ENCODE results near the gene EFCAB7. TPM values are rescaled to one million over a fixed set of nuclear protein-coding genes. Genes with fewer than 3 reads are reported as not detected.

EFCAB7 gene
- total and polyA plus RNA-seq, 2 of the 8 experiments (the other 6 are each of a cell fraction or from before 2014, with no cell fraction given), result 1.1 to 3.1 TPM

- TF ChIP-seq SIX5 (IDR thresholded peaks at IDR 0.05; ENCODE audit: low read depth, low read length) (0 out of 2 replicates have a peak, but pooled peaks have one; percentile 15), HDAC6 (IDR thresholded peaks at IDR 0.05; ENCODE audit: low read depth, low read length) (no peak), SUZ12 (IDR thresholded peaks at IDR 0.05; ENCODE audit: low read length) (no peak), KDM1A (IDR thresholded peaks at IDR 0.05; ENCODE audit: borderline replicate concordance, low read length) (peak; percentile 66; the same call in 1 of the 2 replicates), CTBP2 (IDR thresholded peaks at IDR 0.05; ENCODE audit: borderline replicate concordance, insufficient read depth, insufficient read length, low read length) (peak; percentile 86), JUND (IDR thresholded peaks at IDR 0.05; ENCODE audit: low read length) (no peak; the same call in 1 of the 2 replicates)
Measured at GRCh38 chr1:63522891-63523728, at the start of gene EFCAB7, which contains the start of gene ITGB3BP (continued).

All from H1 (cell line).